Ectodermal cell (in vitro differentiated cells): ENCODE data around the gene RO60.

Experiments used
- H3K27ac ChIP-seq: 2 replicates; pipeline ENCODE4 v1.7.0; 2013; ENCODE audit warnings: mild to moderate bottlenecking, low read depth, low read length; ENCODE audit not compliant: insufficient read depth, poor library complexity, severe bottlenecking
- H3K27me3 ChIP-seq: 2 replicates; pipeline ENCODE4 v1.7.0; 2013; ENCODE audit warnings: mild to moderate bottlenecking, low read length; ENCODE audit not compliant: insufficient read depth, control insufficient read depth, poor library complexity, severe bottlenecking
- H3K36me3 ChIP-seq: one replicate; pipeline ENCODE4 v1.7.0; 2013; ENCODE audit warnings: low read length; ENCODE audit not compliant: control insufficient read depth, insufficient read depth
- H3K4me1 ChIP-seq: one replicate; pipeline ENCODE4 v1.7.0; 2013; ENCODE audit warnings: low read length; ENCODE audit not compliant: control insufficient read depth, insufficient read depth
- H3K4me3 ChIP-seq: 2 replicates; pipeline ENCODE4 v1.7.0; 2013; ENCODE audit warnings: low read depth, low read length, control low read depth; ENCODE audit not compliant: insufficient read depth
- H3K9me3 ChIP-seq: 2 replicates; pipeline ENCODE4 v1.7.0; 2013; ENCODE audit warnings: mild to moderate bottlenecking, low read length, moderate library complexity; ENCODE audit not compliant: control insufficient read depth
- WGBS, 2 experiments: methylation state at CpG; one replicate each; pipeline ENCODE4 v1.1.7; 2013; ENCODE audit warnings: missing lambda C conversion rate in 2 of 2; 5-methylcytosine and 5-hydroxymethylcytosine counted together

RO60 gene

DNA sequence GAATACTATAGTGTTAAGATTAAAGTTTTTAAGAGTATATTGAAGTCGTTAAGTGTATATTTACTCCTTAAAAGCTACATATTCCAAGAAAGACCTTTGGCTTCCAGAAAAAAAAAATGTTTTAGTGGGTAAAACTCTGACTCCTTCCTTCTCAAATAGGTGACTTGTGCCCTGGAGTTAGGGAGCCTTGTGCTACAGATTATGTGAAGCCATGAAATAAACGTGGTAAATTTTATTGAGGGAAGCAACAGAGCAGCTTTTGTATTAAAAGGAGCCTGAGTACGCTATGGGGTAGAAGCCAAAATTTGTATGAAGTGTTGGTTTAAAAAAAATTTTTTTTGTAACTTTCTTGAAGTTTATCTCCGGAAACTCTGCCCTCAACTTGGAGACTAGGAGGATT lies 994 bp downstream of the RO60 start:
- WGBS, 2 experiments, result 9 to 16% methylated on average over 3 to 4 of the region's 4 CpGs
- no peaks in the 10 kb centered on the region for H3K36me3 ChIP-seq
- peak overlapping the region; percentile 97 for H3K4me3 ChIP-seq
- peak overlapping the region; percentile 97 for H3K27ac ChIP-seq
- H3K4me1 ChIP-seq, result peaks cover 9% of the 10 kb centered on the region
- H3K27me3 ChIP-seq, result no peaks in the 10 kb centered on the region
- no peaks in the 10 kb centered on the region for H3K9me3 ChIP-seq

DNA sequence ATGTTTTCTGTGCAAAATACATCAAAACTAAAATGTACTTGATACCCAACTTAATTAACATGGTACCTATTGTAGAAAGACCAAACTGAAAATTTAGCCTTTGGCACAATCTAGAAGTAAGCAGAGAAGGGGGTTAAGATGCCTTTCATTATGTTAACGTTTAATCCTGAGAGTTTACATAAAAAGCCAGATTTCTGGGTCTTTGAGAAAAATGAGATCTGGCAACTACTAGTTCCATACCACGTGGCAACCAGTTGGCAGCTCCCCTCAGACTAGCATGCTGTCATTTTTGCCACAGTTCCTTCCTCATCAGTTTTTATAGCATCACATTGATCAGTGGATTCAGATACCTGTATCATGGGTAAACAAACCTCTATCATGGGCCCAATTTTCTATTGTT lies 1.5 kb downstream of the RO60 start:
- 25 to 27% methylated on average over 2 of the region's 2 CpGs for WGBS, 2 experiments

DNA sequence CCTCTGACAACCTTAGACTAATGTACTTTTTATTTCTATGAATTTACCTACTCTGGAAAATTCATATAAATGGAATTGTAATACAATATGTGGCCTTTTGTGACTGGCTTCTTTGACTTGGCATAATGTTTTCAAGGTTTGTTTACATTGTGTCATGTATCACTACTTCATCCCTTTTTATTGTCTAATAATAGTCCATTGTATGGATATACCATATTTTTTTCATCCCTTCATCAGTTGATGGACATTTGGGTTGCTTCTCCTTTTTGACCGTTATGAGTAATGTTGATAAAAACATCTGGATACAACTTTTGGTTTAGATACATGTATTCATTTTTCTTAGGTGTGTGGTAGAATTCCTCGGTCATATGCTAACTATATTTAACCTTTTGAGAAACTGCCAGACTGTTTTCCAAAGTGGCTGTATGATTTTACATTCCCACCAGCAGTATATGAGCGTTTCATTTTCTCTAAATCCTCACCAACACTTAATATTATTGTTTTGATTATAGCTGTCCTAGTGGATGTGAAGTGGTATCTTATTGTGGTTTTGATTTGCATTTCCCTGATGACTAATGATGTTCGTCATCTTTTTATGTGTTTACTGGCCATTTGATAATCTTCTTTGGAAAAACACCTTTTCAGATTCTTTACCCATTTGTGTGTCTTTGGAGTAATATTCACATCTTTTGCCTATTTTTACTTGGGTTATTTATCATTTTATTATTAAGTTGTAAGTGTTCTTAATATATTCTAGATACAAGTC lies 3.5 kb downstream of the RO60 start:
- no peaks in the 10 kb centered on the region for H3K9me3 ChIP-seq
- no peak overlapping the region for H3K4me3 ChIP-seq
- peaks cover 5% of the 10 kb centered on the region for H3K4me1 ChIP-seq
- no peaks in the 10 kb centered on the region for H3K27me3 ChIP-seq
- H3K27ac ChIP-seq, result no peak overlapping the region
- WGBS, 2 experiments, result 88 to 98% methylated on average over 2 to 3 of the region's 4 CpGs
- H3K36me3 ChIP-seq, result no peaks in the 10 kb centered on the region

More for the DNA sequence above, 1.5 kb downstream of the RO60 start:
- H3K27me3 ChIP-seq, result no peaks in the 10 kb centered on the region
- H3K36me3 ChIP-seq, result no peaks in the 10 kb centered on the region
- H3K9me3 ChIP-seq, result no peaks in the 10 kb centered on the region
- H3K27ac ChIP-seq, result no peak overlapping the region
- peak overlapping the region; percentile 97 for H3K4me3 ChIP-seq
- peaks cover 9% of the 10 kb centered on the region for H3K4me1 ChIP-seq

DNA sequence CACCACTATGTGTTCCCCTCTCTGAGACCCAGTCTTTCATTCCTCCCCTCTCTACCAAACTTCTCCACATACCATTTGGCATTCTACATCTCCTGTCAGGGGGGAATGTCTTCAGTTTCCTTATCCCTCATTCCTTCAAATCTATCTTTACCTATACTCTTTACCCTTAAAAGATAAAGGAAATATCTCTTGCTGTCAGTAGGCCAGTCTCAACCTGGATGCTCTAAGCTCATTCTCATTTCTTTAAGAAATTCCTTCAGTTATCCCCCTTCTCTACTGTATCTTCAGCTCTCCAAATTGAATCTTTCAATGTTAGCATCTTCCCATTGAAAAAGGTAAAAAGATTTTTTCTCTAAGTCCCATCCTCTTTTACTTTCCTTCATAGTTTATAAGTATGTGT lies 6.5 kb downstream of the RO60 start:
- Histone ChIP-seq H3K27ac (no peak overlapping the region), H3K36me3 (no peaks in the 10 kb centered on the region), H3K27me3 (no peaks in the 10 kb centered on the region), H3K4me1 (peaks cover 5% of the 10 kb centered on the region), H3K4me3 (no peak overlapping the region), H3K9me3 (no peaks in the 10 kb centered on the region)

DNA sequence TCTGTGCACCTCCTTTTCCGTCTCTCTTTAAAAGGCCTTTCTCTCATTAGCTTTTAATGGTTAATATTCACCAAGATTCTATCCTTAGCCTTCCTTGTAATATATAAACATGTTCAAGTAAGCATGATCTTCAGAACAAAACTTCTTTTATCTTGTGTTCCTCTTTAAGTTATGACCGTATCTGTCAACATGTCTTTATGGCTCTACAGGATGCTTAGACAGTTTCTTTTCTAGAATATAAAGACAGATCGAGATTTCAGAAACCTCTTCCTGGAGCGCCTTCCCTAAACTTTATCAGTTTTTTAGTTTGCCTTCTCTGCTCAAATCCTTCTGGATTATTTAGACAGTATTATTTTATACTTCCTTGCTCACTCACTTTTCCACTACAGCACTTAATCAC lies 7.2 kb downstream of the RO60 start:
- Histone ChIP-seq H3K4me1 (no peaks in the 10 kb centered on the region), H3K36me3 (no peaks in the 10 kb centered on the region), H3K9me3 (no peaks in the 10 kb centered on the region), H3K27me3 (no peaks in the 10 kb centered on the region), H3K27ac (no peak overlapping the region), H3K4me3 (no peak overlapping the region)
- WGBS, 2 experiments, result 93 to 94% methylated on average over 4 of the region's 4 CpGs

DNA sequence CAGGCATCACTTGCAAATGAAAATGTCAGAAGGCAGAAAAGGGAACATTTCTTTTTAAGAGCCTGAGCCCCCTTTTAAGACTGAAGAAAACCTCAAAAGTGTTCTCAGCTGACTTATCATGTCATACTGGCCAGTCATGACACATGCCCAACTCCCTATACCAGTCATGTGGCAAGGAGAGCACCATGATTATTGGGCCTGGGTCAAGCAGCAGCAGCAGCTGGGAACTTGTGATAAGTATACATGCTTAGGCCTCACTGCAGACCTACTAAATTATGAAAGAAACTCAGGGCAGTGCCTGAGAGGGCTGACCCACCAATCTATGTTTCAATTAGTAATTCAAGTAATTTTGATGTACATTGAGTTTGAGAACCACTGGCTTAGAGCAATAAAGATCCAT lies 8.6 kb downstream of the RO60 start:
- Histone ChIP-seq H3K4me3 (no peak overlapping the region), H3K27ac (no peak overlapping the region), H3K9me3 (no peaks in the 10 kb centered on the region)

DNA sequence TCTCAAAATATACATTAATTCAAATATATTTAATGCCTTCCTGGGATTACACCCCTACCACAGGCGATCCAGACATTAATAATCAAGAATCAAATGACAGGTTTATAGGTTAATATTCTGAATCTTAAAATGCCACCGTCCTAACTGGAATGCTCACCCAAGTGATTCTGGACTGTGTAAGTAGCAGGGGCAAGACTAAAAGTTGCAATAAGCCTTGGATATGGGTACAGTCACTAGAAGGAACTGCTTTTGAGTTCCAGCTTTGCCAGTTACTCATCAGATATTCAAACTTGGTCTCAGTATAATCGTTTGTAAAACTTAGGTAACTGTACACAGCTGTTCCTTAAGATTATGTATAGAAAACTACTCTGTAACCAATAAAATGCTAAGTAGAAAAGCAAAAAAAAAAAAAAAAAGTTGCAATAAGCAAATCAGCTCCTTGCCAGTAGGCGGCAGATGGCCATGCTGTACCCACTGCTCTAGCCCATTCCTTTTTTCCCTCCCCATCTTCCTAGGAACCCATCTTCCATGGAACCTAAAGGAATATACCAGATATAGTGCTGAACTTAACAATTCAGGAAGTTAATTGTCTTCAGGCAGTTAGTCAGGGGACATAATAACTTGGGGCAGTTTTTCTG lies 10.5 kb downstream of the RO60 start:
- no peak overlapping the region for H3K27ac ChIP-seq
- H3K9me3 ChIP-seq, result no peaks in the 10 kb centered on the region
- no peaks in the 10 kb centered on the region for H3K36me3 ChIP-seq
- WGBS, 2 experiments, result 71 to 81% methylated on average over 3 to 4 of the region's 4 CpGs
- no peaks in the 10 kb centered on the region for H3K27me3 ChIP-seq
- H3K4me1 ChIP-seq, result no peaks in the 10 kb centered on the region
- H3K4me3 ChIP-seq, result no peak overlapping the region

More for the DNA sequence above, 8.6 kb downstream of the RO60 start:
- no peaks in the 10 kb centered on the region for H3K36me3 ChIP-seq
- no peaks in the 10 kb centered on the region for H3K4me1 ChIP-seq
- H3K27me3 ChIP-seq, result no peaks in the 10 kb centered on the region

DNA sequence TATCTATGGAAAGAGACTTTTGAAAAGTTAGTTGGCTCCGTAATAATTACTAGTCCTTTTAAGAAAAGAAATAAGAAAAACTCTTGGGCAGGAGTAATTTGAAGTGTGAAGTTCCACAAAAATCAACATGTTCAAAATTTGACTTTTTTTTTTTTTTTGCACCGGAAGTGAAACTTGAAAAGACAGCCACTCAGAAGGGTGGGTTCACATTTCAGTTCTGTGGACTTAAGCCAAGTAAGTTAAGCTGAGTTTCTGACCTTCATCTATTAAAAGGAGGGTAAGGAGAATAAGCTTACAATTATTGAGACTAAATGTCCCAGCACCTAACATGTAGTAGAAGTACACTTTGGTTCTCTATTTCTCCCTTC lies 11.0 kb downstream of the RO60 start:
- Histone ChIP-seq H3K36me3 (no peaks in the 10 kb centered on the region), H3K27ac (no peak overlapping the region), H3K27me3 (no peaks in the 10 kb centered on the region), H3K9me3 (no peaks in the 10 kb centered on the region), H3K4me3 (no peak overlapping the region), H3K4me1 (no peaks in the 10 kb centered on the region)
- 86 to 90% methylated on average over 2 of the region's 2 CpGs for WGBS, 2 experiments

DNA sequence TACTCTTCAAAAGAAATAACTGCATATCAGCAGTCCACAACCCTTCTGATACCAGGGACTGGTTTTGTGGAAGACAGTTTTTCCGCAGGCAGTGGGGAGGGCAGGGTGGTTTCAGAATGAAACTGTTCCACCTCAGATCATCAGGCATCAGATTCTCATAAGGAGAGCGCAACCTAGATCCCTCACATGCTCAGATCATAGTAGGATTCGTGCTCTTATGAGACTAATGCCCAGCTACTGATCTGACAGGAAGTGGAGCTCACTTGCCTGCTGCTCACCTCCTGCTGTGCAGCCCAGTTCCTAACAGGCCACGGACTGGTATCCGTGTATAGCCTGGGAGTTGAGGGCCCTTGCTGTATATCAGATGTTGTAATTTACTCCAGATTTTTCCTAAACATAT lies 11.5 kb downstream of the RO60 start:
- Histone ChIP-seq H3K4me1 (no peaks in the 10 kb centered on the region), H3K27ac (no peak overlapping the region), H3K9me3 (no peaks in the 10 kb centered on the region), H3K27me3 (no peaks in the 10 kb centered on the region), H3K36me3 (no peaks in the 10 kb centered on the region), H3K4me3 (no peak overlapping the region)
- 63 to 67% methylated on average over 5 of the region's 5 CpGs for WGBS, 2 experiments

DNA sequence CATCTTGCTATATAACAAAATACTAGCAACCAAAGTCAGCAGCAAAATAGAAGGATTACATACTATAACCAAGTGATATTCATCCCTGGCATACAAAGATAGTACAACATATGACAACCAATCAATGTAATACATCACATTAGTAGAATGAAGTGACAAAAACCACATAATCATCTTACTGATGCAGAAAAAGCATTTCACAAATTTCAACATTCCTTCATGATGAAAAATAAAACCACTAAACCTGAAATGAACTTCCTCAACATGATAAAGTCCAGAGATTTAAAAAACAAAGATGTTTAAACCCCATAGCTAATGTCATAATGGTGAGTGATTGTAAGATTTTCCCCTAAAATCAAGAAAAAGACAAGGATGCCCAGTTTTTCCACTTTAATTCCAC lies 18.6 kb downstream of the RO60 start:
- no peak overlapping the region for H3K4me3 ChIP-seq
- no peak overlapping the region for H3K27ac ChIP-seq
- H3K27me3 ChIP-seq, result no peaks in the 10 kb centered on the region
- H3K4me1 ChIP-seq, result no peaks in the 10 kb centered on the region
- H3K9me3 ChIP-seq, result no peaks in the 10 kb centered on the region
- peaks cover 36% of the 10 kb centered on the region for H3K36me3 ChIP-seq
